Neuronal stem cell (in vitro differentiated cells): Measurements from ENCODE around the gene CDC123.
A peak's percentile ranks its signal among the peaks of the same experiment; 100 is the strongest.

ENCODE experiments used
- DNase-seq: peaks from one replicate; pipeline ENCODE4 v3.0.0-alpha.2; 2013; ENCODE audit warnings: low spot score
- H2AFZ ChIP-seq: one replicate; pipeline ENCODE4 v1.6.1; 2013; ENCODE audit warnings: mild to moderate bottlenecking, low read length, inconsistent platforms
- H2AK5ac ChIP-seq: 2 replicates; pipeline ENCODE4 v1.6.1; 2013; ENCODE audit warnings: low read depth, mild to moderate bottlenecking, inconsistent platforms, low read length, moderate library complexity, mixed read lengths
- H2BK120ac ChIP-seq: 2 replicates; pipeline ENCODE4 v1.6.1; 2013; ENCODE audit warnings: low read depth, mild to moderate bottlenecking, inconsistent platforms, low read length, moderate library complexity, mixed read lengths
- H2BK12ac ChIP-seq: one replicate; pipeline ENCODE4 v1.6.1; 2013; ENCODE audit warnings: low read length, inconsistent platforms
- H2BK15ac ChIP-seq: 2 replicates; pipeline ENCODE4 v1.6.1; 2013; ENCODE audit warnings: mild to moderate bottlenecking, low read length, inconsistent platforms, mixed read lengths
- H2BK5ac ChIP-seq: one replicate; pipeline ENCODE4 v1.6.1; 2013; ENCODE audit warnings: inconsistent platforms, mild to moderate bottlenecking, low read length, moderate library complexity
- H3K14ac ChIP-seq: one replicate; pipeline ENCODE4 v1.6.1; 2013; ENCODE audit warnings: low read length, inconsistent platforms
- H3K18ac ChIP-seq: 2 replicates; pipeline ENCODE4 v1.6.1; 2013; ENCODE audit warnings: low read length, inconsistent platforms
- H3K23ac ChIP-seq: 2 replicates; pipeline ENCODE4 v1.6.1; 2013; ENCODE audit warnings: low read depth, mild to moderate bottlenecking, mixed read lengths, low read length, inconsistent platforms; ENCODE audit not compliant: poor library complexity
- H3K27ac ChIP-seq: replicated peaks from 3 replicates; pipeline ENCODE4 v1.5.1; 2013; ENCODE audit warnings: low read length, inconsistent platforms
- H3K27me3 ChIP-seq, 3 experiments: 2 replicates each; pipeline ENCODE4 v1.6.1; 2013; ENCODE audit warnings: low read length in 3 of 3, mild to moderate bottlenecking in 2 of 3, inconsistent platforms in 1 of 3, low read depth in 1 of 3, mixed read lengths in 1 of 3, moderate library complexity in 1 of 3; ENCODE audit not compliant: control insufficient read depth in 3 of 3, insufficient read depth in 3 of 3
- H3K36me3 ChIP-seq, 2 donors: replicated peaks in 1 of 2; 2 replicates each; pipeline ENCODE4 v1.6.1; 2013; ENCODE audit warnings: low read length in 2 of 2; ENCODE audit not compliant: control insufficient read depth in 2 of 2, insufficient read depth in 2 of 2
- H3K4ac ChIP-seq: 2 replicates; pipeline ENCODE4 v1.6.1; 2013; ENCODE audit warnings: inconsistent platforms, mild to moderate bottlenecking, low read length, moderate library complexity
- H3K4me1 ChIP-seq, 2 donors: 1 replicate in 1 of 2; 2 replicates in 1 of 2; pipeline ENCODE4 v1.6.1; 2013; ENCODE audit warnings: low read length in 2 of 2, low read depth in 1 of 2; ENCODE audit not compliant: control insufficient read depth in 2 of 2, insufficient read depth in 1 of 2
- H3K4me2 ChIP-seq: one replicate; pipeline ENCODE4 v1.6.1; 2013; ENCODE audit warnings: mild to moderate bottlenecking, low read length, inconsistent platforms; ENCODE audit not compliant: insufficient read depth, poor library complexity, severe bottlenecking
- H3K4me3 ChIP-seq, 2 donors: 2 replicates each; pipeline ENCODE4 v1.5.1; 2013; ENCODE audit warnings: low read length in 2 of 2, mild to moderate bottlenecking in 2 of 2, inconsistent platforms in 1 of 2, moderate library complexity in 1 of 2
- H3K79me1 ChIP-seq: one replicate; pipeline ENCODE4 v1.6.1; 2013; ENCODE audit warnings: low read depth, mild to moderate bottlenecking, inconsistent platforms, low read length, moderate library complexity
- H3K9ac ChIP-seq: one replicate; pipeline ENCODE4 v1.6.1; 2013; ENCODE audit warnings: mild to moderate bottlenecking, low read depth, low read length, inconsistent platforms; ENCODE audit not compliant: poor library complexity
- H3K9me3 ChIP-seq, 2 donors: replicated peaks in 1 of 2; 2 replicates each; pipeline versions ENCODE3 to v1.6.1; 2013; ENCODE audit warnings: low read length in 2 of 2, mild to moderate bottlenecking in 2 of 2, inconsistent platforms in 1 of 2, low read depth in 1 of 2, mixed read lengths in 1 of 2, moderate library complexity in 1 of 2; ENCODE audit not compliant: control insufficient read depth in 2 of 2, insufficient read depth in 1 of 2
- H4K8ac ChIP-seq: one replicate; pipeline ENCODE4 v1.6.1; 2013; ENCODE audit warnings: low read depth, mild to moderate bottlenecking, inconsistent platforms, low read length, moderate library complexity
- H4K91ac ChIP-seq: one replicate; pipeline ENCODE4 v1.6.1; 2013; ENCODE audit warnings: low read length, low read depth, mild to moderate bottlenecking, inconsistent platforms; ENCODE audit not compliant: poor library complexity
- WGBS, 2 donors: extraction: QIAGEN DNeasy Blood & Tissue Kit; methylation state at CpG; one replicate each; pipeline ENCODE4 v1.1.7; 2013; ENCODE audit warnings: missing lambda C conversion rate in 2 of 2, mixed read lengths in 1 of 2; ENCODE audit not compliant: insufficient read length in 2 of 2, insufficient replicate concordance in 1 of 2; ENCODE audit errors: extremely low coverage in 2 of 2; 5-methylcytosine and 5-hydroxymethylcytosine counted together

The CDC123 gene

GRCh38 chr10:12177642-12178041, 18.3 kb upstream of the CDC123 start:
- Histone ChIP-seq H2BK12ac (no peak overlapping the region), H2AFZ (no peak overlapping the region), H3K4me1 (peaks cover 0 to 10% of the 10 kb centered on the region in 2 donors), H2BK15ac (no peak overlapping the region), H3K18ac (no peak overlapping the region), H4K8ac (no peak overlapping the region), H3K9ac (no peak overlapping the region), H2BK5ac (no peak overlapping the region), H3K4me2 (no peak overlapping the region), H2BK120ac (no peak overlapping the region), H2AK5ac (no peak overlapping the region), H3K4ac (no peak overlapping the region), H3K14ac (no peak overlapping the region), H4K91ac (no peak overlapping the region), H3K36me3 (peaks cover 22 to 80% of the 10 kb centered on the region in 2 donors), H3K79me1 (peaks cover 1% of the 10 kb centered on the region), H3K9me3 (no peaks in the 10 kb centered on the region), H3K27me3 (no peaks in the 10 kb centered on the region), H3K23ac (no peak overlapping the region), H3K27ac (no peak overlapping the region), H3K4me3 (no peak overlapping the region)
- DNase-seq, result no peak
- no CpG with 5 or more reads among the region's 9 CpGs for WGBS, 2 donors

GRCh38 chr10:12179606-12180170, 16.3 kb upstream of the CDC123 start:
- Histone ChIP-seq H2BK120ac (no peak overlapping the region), H3K18ac (no peak overlapping the region), H3K36me3 (peaks cover 11 to 81% of the 10 kb centered on the region in 2 donors), H4K8ac (no peak overlapping the region), H3K4me1 (peaks cover 0 to 10% of the 10 kb centered on the region in 2 donors), H3K27me3 (no peaks in the 10 kb centered on the region), H2BK15ac (no peak overlapping the region), H3K14ac (no peak overlapping the region), H3K79me1 (peaks cover 1% of the 10 kb centered on the region), H3K4ac (no peak overlapping the region), H2BK12ac (no peak overlapping the region), H2AFZ (no peak overlapping the region), H3K27ac (no peak overlapping the region), H3K23ac (no peak overlapping the region), H2AK5ac (no peak overlapping the region), H2BK5ac (no peak overlapping the region), H3K4me3 (no peak overlapping the region), H3K9ac (no peak overlapping the region), H3K4me2 (no peak overlapping the region), H4K91ac (no peak overlapping the region), H3K9me3 (no peaks in the 10 kb centered on the region)
- DNase-seq, result no peak
- WGBS, 2 donors, result no CpG with 5 or more reads among the region's 4 CpGs

- Histone ChIP-seq H3K4me1 (peaks cover 0 to 10% of the 10 kb centered on the region in 2 donors), H3K23ac (no peak overlapping the region), H3K4ac (no peak overlapping the region), H2AK5ac (no peak overlapping the region), H2BK12ac (no peak overlapping the region), H3K4me2 (no peak overlapping the region), H3K9me3 (no peaks in the 10 kb centered on the region), H3K27me3 (no peaks in the 10 kb centered on the region), H3K9ac (no peak overlapping the region), H2AFZ (no peak overlapping the region), H2BK5ac (no peak overlapping the region), H3K18ac (no peak overlapping the region), H3K4me3 (no peak overlapping the region), H3K36me3 (peaks cover 13 to 81% of the 10 kb centered on the region in 2 donors), H3K14ac (no peak overlapping the region), H2BK120ac (no peak overlapping the region), H4K8ac (no peak overlapping the region), H3K79me1 (peaks cover 1% of the 10 kb centered on the region), H3K27ac (no peak overlapping the region), H2BK15ac (no peak overlapping the region), H4K91ac (no peak overlapping the region)
- no CpG with 5 or more reads among the region's 9 CpGs for WGBS, 2 donors
- DNase-seq, result no peak
Observed at GRCh38 chr10:12180221-12180974, 15.6 kb upstream of the CDC123 start.

DNA sequence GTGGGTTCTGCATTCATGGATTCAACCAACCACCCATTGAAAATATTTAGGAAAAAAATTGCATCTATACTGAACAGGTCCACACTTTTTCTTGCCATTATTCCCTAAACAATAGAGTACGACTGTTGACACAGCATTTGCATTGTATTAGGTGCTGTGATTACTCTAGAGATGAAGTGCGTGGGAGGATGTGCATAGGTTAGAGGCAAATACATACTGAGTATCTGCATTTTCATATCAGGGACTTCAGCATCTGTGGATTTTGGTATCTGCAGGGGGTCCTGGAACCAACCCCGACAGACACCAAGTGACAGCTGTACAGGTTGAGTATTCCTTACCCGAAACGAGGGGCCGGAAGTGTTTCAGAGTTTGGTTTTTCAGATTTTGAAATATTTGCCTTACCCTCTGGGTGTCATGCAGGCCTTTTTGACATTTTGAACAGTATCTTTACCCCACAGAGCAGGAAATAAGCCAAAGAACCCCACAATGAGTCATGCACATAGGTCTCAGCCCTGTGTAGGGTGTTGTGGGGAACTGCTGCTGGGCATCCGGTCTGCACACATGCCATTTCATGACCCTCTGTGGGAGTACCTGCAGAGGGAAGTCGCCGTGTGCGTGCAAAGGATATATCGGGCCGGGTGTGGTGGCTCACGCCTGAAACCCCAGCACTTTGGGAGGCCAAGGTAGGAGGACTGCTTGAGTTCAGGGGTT, 14.8 kb upstream of the CDC123 start:
- DNase-seq, result no peak
- Histone ChIP-seq H3K9ac (no peak overlapping the region), H2BK15ac (no peak overlapping the region), H3K4me2 (no peak overlapping the region), H3K14ac (no peak overlapping the region), H2AK5ac (no peak overlapping the region), H2BK5ac (no peak overlapping the region), H3K27me3 (no peaks in the 10 kb centered on the region), H3K9me3 (no peaks in the 10 kb centered on the region), H3K4me1 (peaks cover 0 to 10% of the 10 kb centered on the region in 2 donors), H3K4ac (no peak overlapping the region), H4K91ac (no peak overlapping the region), H2BK120ac (no peak overlapping the region), H2BK12ac (no peak overlapping the region), H3K27ac (no peak overlapping the region), H4K8ac (peak overlapping the region; percentile 25), H3K23ac (no peak overlapping the region), H3K4me3 (no peak overlapping the region), H3K18ac (no peak overlapping the region), H2AFZ (no peak overlapping the region), H3K79me1 (peaks cover 1% of the 10 kb centered on the region), H3K36me3 (peaks cover 14 to 81% of the 10 kb centered on the region in 2 donors)
- WGBS, 2 donors, result no CpG with 5 or more reads among the region's 13 CpGs
